Measurements from ENCODE around the gene PTK7. TPM values are rescaled to one million over a fixed set of nuclear protein-coding genes. Genes with fewer than 3 reads are reported as not detected.
"Not testable (repeated sequence)": the region's sequence is repeated elsewhere in the genome, so short reads cannot be mapped to it uniquely, and the experiment has no call there.

The PTK7 gene
- total RNA-seq, 1 donor from 2014 or later, result 3.3 TPM

GRCh38 chr6:43041475-43041874 is 34.6 kb upstream of the PTK7 start:
- H3K9me3 Mint-ChIP-seq; intact Hi-C loops (cut with micrococcal nuclease); H3K4me3 Mint-ChIP-seq; H3K4me1 Mint-ChIP-seq (ENCODE audit: low read depth); DNase-seq (ENCODE audit: low spot score); H3K27me3 Mint-ChIP-seq (ENCODE audit: insufficient read depth); H3K27ac Mint-ChIP-seq: not testable (repeated sequence)
- H3K36me3 Mint-ChIP-seq (ENCODE audit: low read depth), result peaks cover 26% of the 10 kb centered on the region

- DNase-seq (ENCODE audit: low spot score), result no peak
- intact Hi-C loops (cut with micrococcal nuclease), result no loop called here
- peaks cover 22% of the 10 kb centered on the region for H3K36me3 Mint-ChIP-seq (ENCODE audit: low read depth)
- H3K4me1 Mint-ChIP-seq (ENCODE audit: low read depth), result no peaks in the 10 kb centered on the region
- H3K27me3 Mint-ChIP-seq (ENCODE audit: insufficient read depth), result no peaks in the 10 kb centered on the region
- H3K4me3 Mint-ChIP-seq, result no peak overlapping the region
- no peaks in the 10 kb centered on the region for H3K9me3 Mint-ChIP-seq
- H3K27ac Mint-ChIP-seq, result peak overlapping the region; percentile 29
Observed at GRCh38 chr6:43043310-43043709, 32.8 kb upstream of the PTK7 start.

GRCh38 chr6:43045371-43045930 is 30.7 kb upstream of the PTK7 start:
- peaks cover 3% of the 10 kb centered on the region for H3K4me1 Mint-ChIP-seq (ENCODE audit: low read depth)
- no peak overlapping the region for H3K27ac Mint-ChIP-seq
- no peaks in the 10 kb centered on the region for H3K9me3 Mint-ChIP-seq
- H3K36me3 Mint-ChIP-seq (ENCODE audit: low read depth), result peaks cover 21% of the 10 kb centered on the region
- H3K4me3 Mint-ChIP-seq, result no peak overlapping the region
- DNase-seq (ENCODE audit: low spot score), result no peak
- no peaks in the 10 kb centered on the region for H3K27me3 Mint-ChIP-seq (ENCODE audit: insufficient read depth)
- intact Hi-C loops (cut with micrococcal nuclease), result no loop called here

- no peaks in the 10 kb centered on the region for H3K9me3 Mint-ChIP-seq
Observed at GRCh38 chr6:43047998-43048397, 28.1 kb upstream of the PTK7 start.

GRCh38 chr6:43050981-43051380 is 25.1 kb upstream of the PTK7 start:
- Mint-ChIP-seq H3K27me3 (ENCODE audit: insufficient read depth) (no peaks in the 10 kb centered on the region), H3K4me1 (ENCODE audit: low read depth) (peaks cover 37% of the 10 kb centered on the region), H3K9me3 (no peaks in the 10 kb centered on the region), H3K4me3 (peak overlapping the region; percentile 3), H3K27ac (peak overlapping the region; percentile 9), H3K36me3 (ENCODE audit: low read depth) (peaks cover 31% of the 10 kb centered on the region)
- intact Hi-C loops (cut with micrococcal nuclease), result loop anchor here (5.0 to 10.0 kb wide), 3 partner anchors 266 to 1336 kb away; partner anchors contain the start of genes BICRAL, CDC5L, POLH and XPO5
- no peak for DNase-seq (ENCODE audit: low spot score)

More at GRCh38 chr6:43047998-43048397, 28.1 kb upstream of the PTK7 start:
- Mint-ChIP-seq H3K4me3 (no peak overlapping the region), H3K4me1 (ENCODE audit: low read depth) (peaks cover 24% of the 10 kb centered on the region), H3K27me3 (ENCODE audit: insufficient read depth) (no peaks in the 10 kb centered on the region), H3K27ac (no peak overlapping the region), H3K36me3 (ENCODE audit: low read depth) (peaks cover 28% of the 10 kb centered on the region)
- intact Hi-C loops (cut with micrococcal nuclease), result no loop called here
- no peak for DNase-seq (ENCODE audit: low spot score)

- peaks cover 41% of the 10 kb centered on the region for H3K4me1 Mint-ChIP-seq (ENCODE audit: low read depth)
- peak overlapping the region; percentile 98 for H3K27ac Mint-ChIP-seq
- no peak for DNase-seq (ENCODE audit: low spot score)
- intact Hi-C loops (cut with micrococcal nuclease), result loop anchor here (2.0 to 10.0 kb wide), 5 partner anchors 268 to 1335 kb away; partner anchors contain the start of genes BICRAL, CDC5L, POLH and POLR1C
- H3K27me3 Mint-ChIP-seq (ENCODE audit: insufficient read depth), result no peaks in the 10 kb centered on the region
- peak overlapping the region; percentile 99 for H3K4me3 Mint-ChIP-seq
- peaks cover 35% of the 10 kb centered on the region for H3K36me3 Mint-ChIP-seq (ENCODE audit: low read depth)
- no peaks in the 10 kb centered on the region for H3K9me3 Mint-ChIP-seq
Observed at GRCh38 chr6:43052225-43052841, 23.8 kb upstream of the PTK7 start.

GRCh38 chr6:43052842-43053544 is 23.1 kb upstream of the PTK7 start:
- intact Hi-C loops (cut with micrococcal nuclease), result loop anchor here (1.0 to 10.0 kb wide), 9 partner anchors 39 to 1334 kb away; partner anchors contain the start of genes BICRAL, CDC5L, CNPY3 and GTPBP2
- H3K4me1 Mint-ChIP-seq (ENCODE audit: low read depth), result peaks cover 46% of the 10 kb centered on the region
- peaks cover 38% of the 10 kb centered on the region for H3K36me3 Mint-ChIP-seq (ENCODE audit: low read depth)
- H3K27me3 Mint-ChIP-seq (ENCODE audit: insufficient read depth), result no peaks in the 10 kb centered on the region
- no peak for DNase-seq (ENCODE audit: low spot score)
- peak overlapping the region; percentile 99 for H3K4me3 Mint-ChIP-seq
- no peaks in the 10 kb centered on the region for H3K9me3 Mint-ChIP-seq
- peak overlapping the region; percentile 98 for H3K27ac Mint-ChIP-seq

- Mint-ChIP-seq H3K4me1 (ENCODE audit: low read depth) (peaks cover 53% of the 10 kb centered on the region), H3K36me3 (ENCODE audit: low read depth) (peaks cover 38% of the 10 kb centered on the region)
- intact Hi-C loops (cut with micrococcal nuclease), result loop anchor here (1.0 to 10.0 kb wide), 9 partner anchors 39 to 1334 kb away; partner anchors contain the start of genes BICRAL, CDC5L, CNPY3 and GTPBP2
Observed at GRCh38 chr6:43053545-43054205, 22.4 kb upstream of the PTK7 start, which contains the start of gene CUL7. TSS of gene CUL7 (minus strand) at chr6:43053851. CDS start at chr6:43052788, 1,063 bp downstream.

GRCh38 chr6:43054206-43054943 is 21.7 kb upstream of the PTK7 start:
- Mint-ChIP-seq H3K27me3 (ENCODE audit: insufficient read depth) (no peaks in the 10 kb centered on the region), H3K4me1 (ENCODE audit: low read depth) (peaks cover 60% of the 10 kb centered on the region), H3K9me3 (no peaks in the 10 kb centered on the region), H3K4me3 (peak overlapping the region; percentile 99), H3K36me3 (ENCODE audit: low read depth) (peaks cover 38% of the 10 kb centered on the region), H3K27ac (peak overlapping the region; percentile 98)
- no peak for DNase-seq (ENCODE audit: low spot score)
- intact Hi-C loops (cut with micrococcal nuclease), result loop anchor here (5.0 to 10.0 kb wide), 3 partner anchors 270 to 1333 kb away; partner anchors contain the start of genes BICRAL, CDC5L, POLH and XPO5

More at GRCh38 chr6:43053545-43054205, 22.4 kb upstream of the PTK7 start, which contains the start of gene CUL7:
- Mint-ChIP-seq H3K4me3 (peak within 1 kb of the TSS; percentile 99), H3K27me3 (ENCODE audit: insufficient read depth) (no peaks in the 10 kb centered on the region), H3K9me3 (no peaks in the 10 kb centered on the region), H3K27ac (peak within 1 kb of the TSS; percentile 98)
- DNase-seq (ENCODE audit: low spot score), result peak; percentile 89

- Mint-ChIP-seq H3K9me3 (no peaks in the 10 kb centered on the region), H3K27ac (peak overlapping the region; percentile 21), H3K4me3 (no peak overlapping the region), H3K27me3 (ENCODE audit: insufficient read depth) (no peaks in the 10 kb centered on the region), H3K4me1 (ENCODE audit: low read depth) (peaks cover 67% of the 10 kb centered on the region), H3K36me3 (ENCODE audit: low read depth) (peaks cover 27% of the 10 kb centered on the region)
- no peak for DNase-seq (ENCODE audit: low spot score)
- intact Hi-C loops (cut with micrococcal nuclease), result loop anchor here (5.0 to 10.0 kb wide), 4 partner anchors 171 to 1159 kb away; partner anchors contain the start of genes BICRAL, DNPH1, POLH and USP49
Observed at GRCh38 chr6:43055966-43056365, 20.1 kb upstream of the PTK7 start.

GRCh38 chr6:43058531-43058930 is 17.6 kb upstream of the PTK7 start:
- H3K27ac Mint-ChIP-seq, result peak overlapping the region; percentile 98
- no peak for DNase-seq (ENCODE audit: low spot score)
- H3K36me3 Mint-ChIP-seq (ENCODE audit: low read depth), result peaks cover 18% of the 10 kb centered on the region
- no peaks in the 10 kb centered on the region for H3K27me3 Mint-ChIP-seq (ENCODE audit: insufficient read depth)
- H3K9me3 Mint-ChIP-seq, result no peaks in the 10 kb centered on the region
- H3K4me1 Mint-ChIP-seq (ENCODE audit: low read depth), result peaks cover 48% of the 10 kb centered on the region
- intact Hi-C loops (cut with micrococcal nuclease), result loop anchor here (2.0 to 10.0 kb wide), 5 partner anchors 169 to 1161 kb away; partner anchors contain the start of genes BICRAL, DNPH1, POLH and TJAP1
- peak overlapping the region; percentile 96 for H3K4me3 Mint-ChIP-seq
